Karpas-422 (cell line): Measurements from ENCODE around the gene RAD51B. TPM values are rescaled to one million over a fixed set of nuclear protein-coding genes. Genes with fewer than 3 reads are reported as not detected.
"Not testable (repeated sequence)": the region's sequence is repeated elsewhere in the genome, so short reads cannot be mapped to it uniquely, and the experiment has no call there.

Experiments
- DNase-seq: peaks from one replicate; pipeline ENCODE4 v3.0.0-alpha.2; 2015
- H2AFZ ChIP-seq: fragments of 200-600 bp; sonication (generic); 2 replicates; pipeline ENCODE4 v1.6.1; 2014; ENCODE audit warnings: antibody characterized with exemption, low read length, mixed read lengths
- H3K27ac ChIP-seq: fragments of 200-600 bp; sonication (generic); 2 replicates; pipeline ENCODE4 v1.5.1; 2014; ENCODE audit warnings: mild to moderate bottlenecking, low read length, moderate library complexity
- H3K27me3 ChIP-seq: fragments of 200-600 bp; sonication (generic); 2 replicates; pipeline ENCODE4 v1.6.1; 2014; ENCODE audit warnings: low read length, mixed read lengths
- H3K36me3 ChIP-seq: fragments of 200-600 bp; sonication (generic); 2 replicates; pipeline ENCODE4 v1.6.1; 2014; ENCODE audit warnings: low read length, mixed read lengths; ENCODE audit not compliant: insufficient read depth
- H3K4me1 ChIP-seq: fragments of 200-600 bp; sonication (generic); 2 replicates; pipeline ENCODE4 v1.6.1; 2014; ENCODE audit warnings: mild to moderate bottlenecking, low read length, mixed read lengths
- H3K4me2 ChIP-seq: fragments of 200-600 bp; sonication (generic); 2 replicates; pipeline ENCODE4 v1.6.1; 2014; ENCODE audit warnings: low read length, low read depth, mild to moderate bottlenecking; ENCODE audit not compliant: poor library complexity, severe bottlenecking
- H3K4me3 ChIP-seq: fragments of 200-600 bp; sonication (generic); 2 replicates; pipeline ENCODE4 v1.5.1; 2014; ENCODE audit warnings: mild to moderate bottlenecking, antibody characterized with exemption, low read length, mixed read lengths
- H3K79me2 ChIP-seq: fragments of 200-600 bp; sonication (generic); 2 replicates; pipeline ENCODE4 v1.6.1; 2014; ENCODE audit warnings: mild to moderate bottlenecking, low read length, mixed read lengths
- H3K9ac ChIP-seq: fragments of 200-600 bp; sonication (generic); 2 replicates; pipeline ENCODE4 v1.6.0; 2014; ENCODE audit warnings: low read length
- H3K9me2 ChIP-seq: fragments of 200-600 bp; sonication (generic), shearing (Covaris generic); replicated peaks from 2 replicates; pipeline ENCODE4 v1.6.0; 2014; ENCODE audit warnings: mild to moderate bottlenecking, low read length, moderate library complexity; ENCODE audit not compliant: insufficient read depth
- H3K9me3 ChIP-seq: fragments of 300-700, 200-600 bp; sonication (generic); 2 replicates; pipeline ENCODE4 v1.6.1; 2014; ENCODE audit warnings: low read length, mixed read lengths
- H4K20me1 ChIP-seq: fragments of 200-600 bp; sonication (generic); 2 replicates; pipeline ENCODE4 v1.6.1; 2014; ENCODE audit warnings: mild to moderate bottlenecking, antibody characterized with exemption, low read length, low read depth; ENCODE audit not compliant: insufficient read depth
- total RNA-seq: library from RNA; depleted of rRNA; stranded (reverse); fragments of >200 nt; shearing (Covaris generic); gene quantifications from 2 replicates; pipeline ENCODE4 v1.2.3, GENCODE V29; 2014; ENCODE audit warnings: low replicate concordance

RAD51B gene
- total RNA-seq, 1 experiment from 2014 or later = 107 TPM

DNA sequence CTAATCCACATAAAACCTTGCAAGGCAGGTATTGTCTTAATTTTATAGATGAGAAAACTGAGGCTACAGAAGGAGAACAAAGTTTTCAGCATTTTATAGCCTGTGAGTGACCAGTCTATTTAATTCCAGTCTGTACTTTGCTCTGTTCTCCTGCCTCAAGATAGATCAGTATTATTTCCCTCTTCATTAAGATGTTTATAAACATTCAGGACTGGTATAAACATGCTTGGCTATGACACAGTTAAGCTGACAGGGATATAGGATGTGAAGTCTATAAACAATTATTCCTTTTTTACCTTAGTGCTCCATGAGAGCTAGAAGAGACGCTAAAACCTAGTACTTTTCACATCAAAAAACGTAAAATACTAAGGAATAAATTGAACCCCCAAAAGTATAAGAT is 287.3 kb downstream of the RAD51B start:
- H3K27ac ChIP-seq = no peak overlapping the region
- H3K27me3 ChIP-seq = no peaks in the 10 kb centered on the region
- H3K4me2 ChIP-seq = no peak overlapping the region
- H3K79me2 ChIP-seq = no peaks in the 10 kb centered on the region
- no peak for DNase-seq
- peaks cover 42% of the 10 kb centered on the region for H4K20me1 ChIP-seq
- H3K9ac ChIP-seq = no peak overlapping the region
- no peaks in the 10 kb centered on the region for H3K4me1 ChIP-seq
- H2AFZ ChIP-seq = no peak overlapping the region
- no peak overlapping the region for H3K4me3 ChIP-seq
- H3K36me3 ChIP-seq = no peaks in the 10 kb centered on the region
- no peaks in the 10 kb centered on the region for H3K9me2 ChIP-seq
- peaks cover 1% of the 10 kb centered on the region; the same call in 1 of the 2 replicates for H3K9me3 ChIP-seq

GRCh38 chr14:68109132-68109900 is 289.7 kb downstream of the RAD51B start:
- H3K27ac ChIP-seq = no peak overlapping the region
- no peak for DNase-seq

GRCh38 chr14:68111097-68111852 is 291.7 kb downstream of the RAD51B start:
- H3K9me3 ChIP-seq = no peaks in the 10 kb centered on the region
- no peaks in the 10 kb centered on the region for H3K4me1 ChIP-seq
- H3K79me2 ChIP-seq = no peaks in the 10 kb centered on the region
- no peak overlapping the region for H3K9ac ChIP-seq
- DNase-seq = no peak
- H3K4me3 ChIP-seq = no peak overlapping the region
- H3K36me3 ChIP-seq = no peaks in the 10 kb centered on the region
- H2AFZ ChIP-seq = no peak overlapping the region
- no peaks in the 10 kb centered on the region for H3K27me3 ChIP-seq
- no peaks in the 10 kb centered on the region for H3K9me2 ChIP-seq
- peaks cover 45% of the 10 kb centered on the region for H4K20me1 ChIP-seq
- no peak overlapping the region for H3K4me2 ChIP-seq
- H3K27ac ChIP-seq = no peak overlapping the region

More at GRCh38 chr14:68109132-68109900, 289.7 kb downstream of the RAD51B start:
- no peak overlapping the region for H3K4me2 ChIP-seq
- H3K9me2 ChIP-seq = no peaks in the 10 kb centered on the region
- H3K27me3 ChIP-seq = no peaks in the 10 kb centered on the region
- no peaks in the 10 kb centered on the region for H3K9me3 ChIP-seq
- H4K20me1 ChIP-seq = peaks cover 45% of the 10 kb centered on the region
- H3K4me1 ChIP-seq = no peaks in the 10 kb centered on the region
- H3K79me2 ChIP-seq = no peaks in the 10 kb centered on the region
- H3K36me3 ChIP-seq = no peaks in the 10 kb centered on the region
- H3K4me3 ChIP-seq = no peak overlapping the region
- no peak overlapping the region for H3K9ac ChIP-seq
- H2AFZ ChIP-seq = no peak overlapping the region

- Histone ChIP-seq H3K9me2 (no peaks in the 10 kb centered on the region), H3K4me3 (no peak overlapping the region), H3K79me2 (no peaks in the 10 kb centered on the region)
Observed at GRCh38 chr14:68111853-68112270, 292.3 kb downstream of the RAD51B start.

GRCh38 chr14:68112442-68112841 is 292.9 kb downstream of the RAD51B start:
- Histone ChIP-seq H3K9me3 (no peaks in the 10 kb centered on the region), H3K27ac (no peak overlapping the region), H3K27me3 (no peaks in the 10 kb centered on the region), H3K36me3 (no peaks in the 10 kb centered on the region), H3K4me3 (no peak overlapping the region), H3K79me2 (no peaks in the 10 kb centered on the region), H2AFZ (no peak overlapping the region), H3K9ac (no peak overlapping the region), H3K4me1 (no peaks in the 10 kb centered on the region), H3K9me2 (no peaks in the 10 kb centered on the region), H3K4me2 (no peak overlapping the region), H4K20me1 (peaks cover 40% of the 10 kb centered on the region)
- no peak for DNase-seq

More at GRCh38 chr14:68111853-68112270, 292.3 kb downstream of the RAD51B start:
- DNase-seq = no peak
- Histone ChIP-seq H3K9ac (no peak overlapping the region), H3K27me3 (no peaks in the 10 kb centered on the region), H2AFZ (no peak overlapping the region), H3K4me1 (no peaks in the 10 kb centered on the region), H3K9me3 (no peaks in the 10 kb centered on the region), H3K4me2 (no peak overlapping the region), H3K36me3 (no peaks in the 10 kb centered on the region), H4K20me1 (peaks cover 45% of the 10 kb centered on the region), H3K27ac (no peak overlapping the region)

DNA sequence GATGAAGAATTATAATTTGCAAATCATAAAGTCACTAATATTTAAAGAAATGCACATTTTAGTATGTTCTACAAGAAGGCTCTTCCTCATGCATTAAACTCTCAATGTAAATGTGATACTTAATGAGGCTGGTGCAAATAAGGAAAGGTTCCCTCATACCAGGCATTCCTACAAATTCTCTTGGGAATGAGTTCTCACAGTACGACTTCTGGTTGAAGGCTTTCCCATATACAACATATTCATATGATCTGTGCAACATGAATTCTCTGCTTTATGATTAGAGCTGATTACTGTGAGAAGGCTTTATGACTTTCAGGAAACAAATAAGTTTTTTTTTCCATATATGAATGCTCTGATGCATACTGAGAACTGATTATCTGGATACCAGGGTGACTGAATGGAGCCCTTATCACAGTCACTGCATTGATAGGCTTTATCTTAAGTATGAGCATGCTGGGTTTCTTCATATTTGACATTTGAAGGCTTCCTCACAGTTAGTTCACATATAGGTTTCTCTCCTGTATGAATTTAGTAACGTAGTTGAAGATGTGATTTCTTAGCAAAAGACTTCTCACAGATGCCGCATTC is 293.9 kb downstream of the RAD51B start:
- H3K9me3 ChIP-seq = no peaks in the 10 kb centered on the region
- no peaks in the 10 kb centered on the region for H3K79me2 ChIP-seq
- H3K4me3 ChIP-seq = no peak overlapping the region
- H3K27me3 ChIP-seq = no peaks in the 10 kb centered on the region
- no peak for DNase-seq
- H3K27ac ChIP-seq = no peak overlapping the region
- H3K9me2 ChIP-seq = no peaks in the 10 kb centered on the region
- no peaks in the 10 kb centered on the region for H3K36me3 ChIP-seq
- no peak overlapping the region for H2AFZ ChIP-seq
- H3K4me1 ChIP-seq = no peaks in the 10 kb centered on the region
- no peak overlapping the region for H3K9ac ChIP-seq
- no peak overlapping the region for H3K4me2 ChIP-seq
- peaks cover 34% of the 10 kb centered on the region for H4K20me1 ChIP-seq

DNA sequence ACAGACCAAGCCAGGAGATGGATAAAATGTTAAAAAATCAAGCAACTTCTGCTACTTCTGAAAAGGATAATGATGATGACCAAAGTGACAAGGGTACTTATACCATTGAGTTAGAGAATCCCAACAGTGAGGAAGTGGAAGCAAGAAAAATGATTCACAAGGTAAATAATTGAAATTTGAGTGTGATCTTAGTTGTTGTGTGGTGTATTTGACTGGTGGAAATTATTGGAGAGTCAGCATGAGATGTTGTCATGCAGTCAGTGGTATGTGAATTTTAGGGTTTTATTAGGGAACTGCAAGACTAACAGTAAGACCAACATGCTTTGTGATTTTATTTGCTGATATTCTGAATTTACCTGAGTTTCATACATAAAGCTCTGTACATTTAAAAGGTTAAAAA is 296.4 kb downstream of the RAD51B start:
- not testable (repeated sequence) for H3K27ac ChIP-seq, H3K4me1 ChIP-seq, H3K4me3 ChIP-seq, H2AFZ ChIP-seq, H3K36me3 ChIP-seq, H3K9me2 ChIP-seq, H3K79me2 ChIP-seq, H3K4me2 ChIP-seq, H3K9ac ChIP-seq, DNase-seq, H3K27me3 ChIP-seq, H3K9me3 ChIP-seq
- peaks cover 15% of the 10 kb centered on the region for H4K20me1 ChIP-seq

GRCh38 chr14:68122651-68123050 is 303.1 kb downstream of the RAD51B start:
- no peak for DNase-seq
- H3K9ac ChIP-seq = no peak overlapping the region
- H3K27ac ChIP-seq = no peak overlapping the region
- H3K4me2 ChIP-seq = no peak overlapping the region
- H3K9me2 ChIP-seq = no peaks in the 10 kb centered on the region
- H3K4me3 ChIP-seq = no peak overlapping the region
- peaks cover 18% of the 10 kb centered on the region for H4K20me1 ChIP-seq
- H3K79me2 ChIP-seq = no peaks in the 10 kb centered on the region
- no peak overlapping the region for H2AFZ ChIP-seq
- no peaks in the 10 kb centered on the region for H3K4me1 ChIP-seq
- H3K27me3 ChIP-seq = no peaks in the 10 kb centered on the region
- H3K36me3 ChIP-seq = no peaks in the 10 kb centered on the region
- no peaks in the 10 kb centered on the region; the same call in 1 of the 2 replicates for H3K9me3 ChIP-seq
